ENCODE measurements around the gene PGAP2.
A peak's percentile ranks its signal among the peaks of the same experiment; 100 is the strongest.

- TF ChIP-seq CTCF (conservative IDR thresholded peaks at IDR 0.05; ENCODE audit: low read depth in 2 of 2) (peak; percentile 57 to 69), EZH2 (IDR thresholded peaks at IDR 0.05; ENCODE audit: low read depth, unreplicated experiment) (no peak), EZH2phosphoT487 (IDR thresholded peaks at IDR 0.05; ENCODE audit: unreplicated experiment) (no peak), ZNF114 (CRISPR knock-in tag; IDR thresholded peaks at IDR 0.05) (no peak), REST (IDR thresholded peaks at IDR 0.05; ENCODE audit: unreplicated experiment) (no peak), ZNF331 (CRISPR knock-in tag; IDR thresholded peaks at IDR 0.05; ENCODE audit: low read depth) (no peak), JUNB (IDR thresholded peaks at IDR 0.05; ENCODE audit: unreplicated experiment) (no peak), POLR2AphosphoS5 (IDR thresholded peaks at IDR 0.05; ENCODE audit: low read depth) (no peak), NANOG (IDR thresholded peaks at IDR 0.05; ENCODE audit: borderline replicate concordance) (no peak), CREB1 (CRISPR knock-in tag; IDR thresholded peaks at IDR 0.05; ENCODE audit: low read depth) (no peak), STAT1 (IDR thresholded peaks at IDR 0.05; ENCODE audit: unreplicated experiment) (no peak), ETS1 (IDR thresholded peaks at IDR 0.05) (no peak)
Measured at GRCh38 chr11:3808861-3809623, 682 bp downstream of the PGAP2 start.
